ENCODE measurements around the gene PVALEF. TPM values are rescaled to one million over a fixed set of nuclear protein-coding genes. Genes with fewer than 3 reads are reported as not detected.

PVALEF gene
- total RNA-seq, result not detected in 2 replicates
- not detected in 2 replicates for polyA plus RNA-seq
- not detected in 2 replicates for polyA plus RNA-seq (2012)
- not detected in 2 replicates for polyA minus RNA-seq (ENCODE audit: low replicate concordance)

- no peak within 1 kb of the TSS for H3K4me3 ChIP-seq (replicated peaks in 1 of 4; ENCODE audit: control extremely low read depth in 1 of 4, insufficient read depth in 1 of 4, low read depth in 3 of 4, low read length in 4 of 4)
- no peak for TF ChIP-seq CTCF (conservative IDR thresholded peaks at IDR 0.05 in 1 of 2, IDR thresholded peaks at IDR 0.05 in 1 of 2; ENCODE audit: low read depth in 1 of 2, low read length in 2 of 2)
- peak; percentile 63 for TF ChIP-seq EZH2 (IDR thresholded peaks at IDR 0.05; ENCODE audit: low read length, missing control alignments)
- no peak within 1 kb of the TSS for H3K4me2 ChIP-seq (ENCODE audit: extremely low read depth, insufficient read depth, low read length)
Observed at GRCh38 chr17:81165246-81166032, at the start of gene PVALEF. PVALEF (plus strand) TSS chr17:81165507; CDS start chr17:81181227, 15,720 bp downstream.

GRCh38 chr17:81115749-81116464 lies 49.4 kb upstream of the PVALEF start:
- Histone ChIP-seq H4K20me1 (ENCODE audit: control insufficient read depth, extremely low read depth, insufficient read depth, low read length) (no peaks in the 10 kb centered on the region), H2AFZ (ENCODE audit: low read length) (no peak overlapping the region), H3K4me3 (replicated peaks in 1 of 4; ENCODE audit: control extremely low read depth in 1 of 4, insufficient read depth in 1 of 4, low read depth in 3 of 4, low read length in 4 of 4) (no peak overlapping the region), H3K36me3 (ENCODE audit: control insufficient read depth, insufficient read depth, low read length) (no peaks in the 10 kb centered on the region), H3K4me2 (ENCODE audit: extremely low read depth, insufficient read depth, low read length) (no peak overlapping the region), H3K9ac (ENCODE audit: insufficient read depth, low read length) (no peak overlapping the region), H3K9me3 (ENCODE audit: control insufficient read depth, insufficient read depth, low read depth, low read length) (no peaks in the 10 kb centered on the region), H3K27me3 (ENCODE audit: control insufficient read depth, insufficient read depth, low read length) (no peaks in the 10 kb centered on the region), H3K4me1 (ENCODE audit: control insufficient read depth, extremely low read depth, insufficient read depth, low read length) (no peaks in the 10 kb centered on the region), H3K79me2 (ENCODE audit: control insufficient read depth, insufficient read depth, low read length) (no peaks in the 10 kb centered on the region), H3K27ac (ENCODE audit: insufficient read depth, low read length) (no peak overlapping the region)
- TF ChIP-seq EZH2 (IDR thresholded peaks at IDR 0.05; ENCODE audit: low read length, missing control alignments) (no peak), CTCF (conservative IDR thresholded peaks at IDR 0.05 in 1 of 2, IDR thresholded peaks at IDR 0.05 in 1 of 2; ENCODE audit: low read depth in 1 of 2, low read length in 2 of 2) (no peak)
- no peak for DNase-seq (ENCODE audit: low read depth in 2 of 2)

More at GRCh38 chr17:81165246-81166032, at the start of gene PVALEF:
- Histone ChIP-seq H3K27ac (ENCODE audit: insufficient read depth, low read length) (no peak within 1 kb of the TSS), H3K27me3 (ENCODE audit: control insufficient read depth, insufficient read depth, low read length) (peaks cover 16% of the 10 kb centered on the region), H3K9me3 (ENCODE audit: control insufficient read depth, insufficient read depth, low read depth, low read length) (no peaks in the 10 kb centered on the region), H3K79me2 (ENCODE audit: control insufficient read depth, insufficient read depth, low read length) (no peaks in the 10 kb centered on the region), H2AFZ (ENCODE audit: low read length) (no peak within 1 kb of the TSS), H3K9ac (ENCODE audit: insufficient read depth, low read length) (no peak within 1 kb of the TSS), H3K4me1 (ENCODE audit: control insufficient read depth, extremely low read depth, insufficient read depth, low read length) (no peaks in the 10 kb centered on the region), H4K20me1 (ENCODE audit: control insufficient read depth, extremely low read depth, insufficient read depth, low read length) (no peaks in the 10 kb centered on the region), H3K36me3 (ENCODE audit: control insufficient read depth, insufficient read depth, low read length) (no peaks in the 10 kb centered on the region)
- DNase-seq (ENCODE audit: low read depth in 2 of 2), result no peak

DNA sequence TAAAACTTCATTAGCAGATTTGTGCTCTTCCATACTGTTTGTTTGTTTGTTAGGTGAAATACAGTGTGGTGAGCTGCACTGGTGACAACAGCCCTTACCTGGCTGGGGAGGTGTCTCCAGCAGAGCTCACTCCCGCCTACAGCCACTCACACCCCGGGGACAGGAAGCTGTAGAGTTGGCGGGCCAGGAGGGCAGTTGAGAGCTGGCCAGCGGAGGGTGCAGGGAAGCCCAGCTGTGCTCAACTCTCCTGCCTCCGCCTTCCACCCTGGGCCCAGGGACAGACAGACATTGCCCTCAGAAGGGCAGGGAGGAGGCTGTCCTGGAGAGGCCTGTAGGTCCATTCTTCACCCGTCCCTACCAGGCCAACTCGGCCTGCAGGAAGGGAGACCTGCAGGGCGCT lies 48.6 kb upstream of the PVALEF start:
- Histone ChIP-seq H3K27me3 (ENCODE audit: control insufficient read depth, insufficient read depth, low read length) (no peaks in the 10 kb centered on the region), H3K36me3 (ENCODE audit: control insufficient read depth, insufficient read depth, low read length) (no peaks in the 10 kb centered on the region), H3K4me2 (ENCODE audit: extremely low read depth, insufficient read depth, low read length) (no peak overlapping the region), H3K27ac (ENCODE audit: insufficient read depth, low read length) (no peak overlapping the region), H3K4me3 (replicated peaks in 1 of 4; ENCODE audit: control extremely low read depth in 1 of 4, insufficient read depth in 1 of 4, low read depth in 3 of 4, low read length in 4 of 4) (no peak overlapping the region), H3K79me2 (ENCODE audit: control insufficient read depth, insufficient read depth, low read length) (no peaks in the 10 kb centered on the region), H2AFZ (ENCODE audit: low read length) (no peak overlapping the region), H3K9ac (ENCODE audit: insufficient read depth, low read length) (no peak overlapping the region), H3K9me3 (ENCODE audit: control insufficient read depth, insufficient read depth, low read depth, low read length) (no peaks in the 10 kb centered on the region), H3K4me1 (ENCODE audit: control insufficient read depth, extremely low read depth, insufficient read depth, low read length) (no peaks in the 10 kb centered on the region), H4K20me1 (ENCODE audit: control insufficient read depth, extremely low read depth, insufficient read depth, low read length) (no peaks in the 10 kb centered on the region)
- DNase-seq (ENCODE audit: low read depth in 2 of 2), result no peak
- TF ChIP-seq CTCF (conservative IDR thresholded peaks at IDR 0.05 in 1 of 2, IDR thresholded peaks at IDR 0.05 in 1 of 2; ENCODE audit: low read depth in 1 of 2, low read length in 2 of 2), result no peak
- no peak for TF ChIP-seq EZH2 (IDR thresholded peaks at IDR 0.05; ENCODE audit: low read length, missing control alignments)
